ENCODE data around the gene LEMD3.

- TF ChIP-seq EZH2 (IDR thresholded peaks at IDR 0.05; ENCODE audit: insufficient read depth, poor library complexity, severe bottlenecking) (no peak), EZH2phosphoT487 (IDR thresholded peaks at IDR 0.05; ENCODE audit: insufficient read depth, low read depth) (no peak)
Observed at GRCh38 chr12:65147312-65147905, 22.0 kb upstream of the LEMD3 start.
